ENCODE results near the gene AFF4. TPM values are rescaled to one million over a fixed set of nuclear protein-coding genes. Genes with fewer than 3 reads are reported as not detected.

AFF4 gene
- polyA plus RNA-seq, 1 of the 3 experiments (the other 2 are of a cell fraction): 8.1 TPM

DNA sequence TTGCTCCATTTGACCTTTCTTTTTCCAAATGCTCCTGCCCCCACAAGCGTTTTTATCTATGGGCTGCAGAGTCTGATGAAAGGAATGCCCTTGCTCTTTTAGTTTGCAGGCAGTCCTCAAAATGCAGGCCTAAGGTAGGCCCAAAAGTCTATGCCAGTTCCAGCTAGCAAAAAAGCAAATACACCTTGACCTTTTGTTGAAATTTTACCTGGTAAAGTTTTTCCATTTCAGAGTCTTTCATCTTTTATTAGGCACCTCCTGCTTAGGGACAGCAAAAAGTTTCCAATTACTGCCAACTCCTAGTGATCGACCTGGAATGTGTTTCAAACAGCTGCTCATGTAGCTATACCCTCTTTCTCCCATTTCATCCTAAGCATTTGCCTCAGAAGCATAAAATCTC lies 92.6 kb downstream of the AFF4 start:
- H3K4me3 ChIP-seq (ENCODE audit: low read depth in 2 of 2, low read length in 1 of 2): no peak overlapping the region
- 45% methylated on average over 2 of the region's 2 CpGs for WGBS (ENCODE audit: low lambda C conversion rate)
- peaks cover 37 to 66% of the 10 kb centered on the region in 2 experiments for H3K36me3 ChIP-seq (replicated peaks in 1 of 2; ENCODE audit: control insufficient read depth in 1 of 2, insufficient read depth in 2 of 2, low read length in 1 of 2)
- H3K4me2 ChIP-seq: no peak overlapping the region
- no peak overlapping the region; a peak in 1 of 4 replicates for H3K27ac ChIP-seq (ENCODE audit: low read depth in 2 of 2, low read length in 1 of 2)
- H3K27me3 ChIP-seq (ENCODE audit: insufficient read depth): no peaks in the 10 kb centered on the region
- H3K79me2 ChIP-seq (ENCODE audit: insufficient read depth): peaks cover 18% of the 10 kb centered on the region
- no peak overlapping the region for H3K9ac ChIP-seq
- ChIA-PET CTCF (interaction anchor here (1.3 to 11.1 kb wide), 3 partner anchors 12 to 41 kb away, joined by 7 to 75 read pairs (median 7); partner anchors contain the start of gene SHROOM1), POLR2A (no interaction called here)
- H2AFZ ChIP-seq (ENCODE audit: low read depth): no peak overlapping the region
- H3F3A ChIP-seq (replicated peaks; ENCODE audit: insufficient read depth): peaks cover 9% of the 10 kb centered on the region
- H3K9me3 ChIP-seq: no peaks in the 10 kb centered on the region
- no peaks in the 10 kb centered on the region for H4K20me1 ChIP-seq (ENCODE audit: insufficient read depth)
- DNase-seq: no peak
- H3K9me2 ChIP-seq: no peaks in the 10 kb centered on the region
- peaks cover 7 to 9% of the 10 kb centered on the region in 2 experiments; a peak in 3 of 4 replicates for H3K4me1 ChIP-seq (ENCODE audit: control insufficient read depth in 1 of 2, insufficient read depth in 2 of 2, low read depth in 1 of 2, low read length in 1 of 2)
- TF ChIP-seq, protein P1, sequence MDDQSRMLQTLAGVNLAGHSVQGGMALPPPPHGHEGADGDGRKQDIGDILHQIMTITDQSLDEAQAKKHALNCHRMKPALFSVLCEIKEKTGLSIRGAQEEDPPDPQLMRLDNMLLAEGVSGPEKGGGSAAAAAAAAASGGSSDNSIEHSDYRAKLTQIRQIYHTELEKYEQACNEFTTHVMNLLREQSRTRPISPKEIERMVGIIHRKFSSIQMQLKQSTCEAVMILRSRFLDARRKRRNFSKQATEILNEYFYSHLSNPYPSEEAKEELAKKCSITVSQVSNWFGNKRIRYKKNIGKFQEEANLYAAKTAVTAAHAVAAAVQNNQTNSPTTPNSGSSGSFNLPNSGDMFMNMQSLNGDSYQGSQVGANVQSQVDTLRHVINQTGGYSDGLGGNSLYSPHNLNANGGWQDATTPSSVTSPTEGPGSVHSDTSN (IDR thresholded peaks at IDR 0.05): no peak
- TF ChIP-seq GABPA (IDR thresholded peaks at IDR 0.05; ENCODE audit: low read depth): no peak
- TF ChIP-seq CHD2 (IDR thresholded peaks at IDR 0.05; ENCODE audit: low read length, partially characterized antibody): no peak
- TF ChIP-seq POLR2AphosphoS5 (IDR thresholded peaks at IDR 0.05; ENCODE audit: low read depth, low read length): no peak

DNA sequence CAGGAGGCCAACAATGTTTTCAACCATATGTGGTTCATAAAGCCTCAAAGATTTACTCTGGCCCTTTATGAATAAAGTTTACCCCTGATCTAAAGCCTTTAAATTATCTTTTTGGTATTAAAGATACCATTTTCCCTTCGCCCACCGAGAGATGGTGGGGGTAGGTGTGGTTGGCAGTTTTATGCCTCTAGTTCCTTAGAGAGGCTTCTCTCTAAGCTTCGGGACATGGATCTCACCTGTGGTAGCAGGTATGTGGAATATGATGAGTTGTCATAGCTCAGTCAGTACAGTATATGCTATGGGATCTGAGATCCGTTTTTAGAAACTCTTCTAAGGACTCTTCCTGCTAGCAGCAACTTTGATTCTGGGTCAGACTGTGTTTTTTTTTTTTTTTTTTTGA lies 94.7 kb downstream of the AFF4 start:
- Histone ChIP-seq H3K36me3 (replicated peaks in 1 of 2; ENCODE audit: control insufficient read depth in 1 of 2, insufficient read depth in 2 of 2, low read length in 1 of 2) (peaks cover 18 to 47% of the 10 kb centered on the region in 2 experiments), H3F3A (replicated peaks; ENCODE audit: insufficient read depth) (peaks cover 9% of the 10 kb centered on the region), H3K9ac (no peak overlapping the region), H3K4me2 (no peak overlapping the region), H3K27me3 (ENCODE audit: insufficient read depth) (no peaks in the 10 kb centered on the region), H3K79me2 (ENCODE audit: insufficient read depth) (peaks cover 18% of the 10 kb centered on the region), H3K4me3 (ENCODE audit: low read depth in 2 of 2, low read length in 1 of 2) (no peak overlapping the region), H3K9me2 (no peaks in the 10 kb centered on the region), H3K27ac (ENCODE audit: low read depth in 2 of 2, low read length in 1 of 2) (no peak overlapping the region), H3K4me1 (ENCODE audit: control insufficient read depth in 1 of 2, insufficient read depth in 2 of 2, low read depth in 1 of 2, low read length in 1 of 2) (peaks cover 7 to 14% of the 10 kb centered on the region in 2 experiments; a peak in 3 of 4 replicates), H2AFZ (ENCODE audit: low read depth) (no peak overlapping the region), H4K20me1 (ENCODE audit: insufficient read depth) (no peaks in the 10 kb centered on the region), H3K9me3 (no peaks in the 10 kb centered on the region)
- CTCF ChIA-PET: interaction anchor here (1.4 to 11.1 kb wide), 3 partner anchors 14 to 89 kb away, joined by 3 to 75 read pairs (median 23); partner anchors contain the start of gene SHROOM1
- no peak for TF ChIP-seq SMC3 (IDR thresholded peaks at IDR 0.05; ENCODE audit: low read depth, low read length)
- TF ChIP-seq, protein P2, sequence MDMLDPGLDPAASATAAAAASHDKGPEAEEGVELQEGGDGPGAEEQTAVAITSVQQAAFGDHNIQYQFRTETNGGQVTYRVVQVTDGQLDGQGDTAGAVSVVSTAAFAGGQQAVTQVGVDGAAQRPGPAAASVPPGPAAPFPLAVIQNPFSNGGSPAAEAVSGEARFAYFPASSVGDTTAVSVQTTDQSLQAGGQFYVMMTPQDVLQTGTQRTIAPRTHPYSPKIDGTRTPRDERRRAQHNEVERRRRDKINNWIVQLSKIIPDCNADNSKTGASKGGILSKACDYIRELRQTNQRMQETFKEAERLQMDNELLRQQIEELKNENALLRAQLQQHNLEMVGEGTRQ (IDR thresholded peaks at IDR 0.05; ENCODE audit: borderline replicate concordance, low read depth, low read length): no peak
- no peak for TF ChIP-seq EP300 (IDR thresholded peaks at IDR 0.05; ENCODE audit: borderline replicate concordance in 1 of 2, low read depth in 1 of 2, low read length in 1 of 2)
- TF ChIP-seq MEF2A (IDR thresholded peaks at IDR 0.05; ENCODE audit: borderline replicate concordance, low read depth): no peak
- TF ChIP-seq FOXJ3 (CRISPR knock-in tag; IDR thresholded peaks at IDR 0.05): no peak
- no peak for TF ChIP-seq GABPA (IDR thresholded peaks at IDR 0.05; ENCODE audit: low read depth)
- TF ChIP-seq, protein P3, sequence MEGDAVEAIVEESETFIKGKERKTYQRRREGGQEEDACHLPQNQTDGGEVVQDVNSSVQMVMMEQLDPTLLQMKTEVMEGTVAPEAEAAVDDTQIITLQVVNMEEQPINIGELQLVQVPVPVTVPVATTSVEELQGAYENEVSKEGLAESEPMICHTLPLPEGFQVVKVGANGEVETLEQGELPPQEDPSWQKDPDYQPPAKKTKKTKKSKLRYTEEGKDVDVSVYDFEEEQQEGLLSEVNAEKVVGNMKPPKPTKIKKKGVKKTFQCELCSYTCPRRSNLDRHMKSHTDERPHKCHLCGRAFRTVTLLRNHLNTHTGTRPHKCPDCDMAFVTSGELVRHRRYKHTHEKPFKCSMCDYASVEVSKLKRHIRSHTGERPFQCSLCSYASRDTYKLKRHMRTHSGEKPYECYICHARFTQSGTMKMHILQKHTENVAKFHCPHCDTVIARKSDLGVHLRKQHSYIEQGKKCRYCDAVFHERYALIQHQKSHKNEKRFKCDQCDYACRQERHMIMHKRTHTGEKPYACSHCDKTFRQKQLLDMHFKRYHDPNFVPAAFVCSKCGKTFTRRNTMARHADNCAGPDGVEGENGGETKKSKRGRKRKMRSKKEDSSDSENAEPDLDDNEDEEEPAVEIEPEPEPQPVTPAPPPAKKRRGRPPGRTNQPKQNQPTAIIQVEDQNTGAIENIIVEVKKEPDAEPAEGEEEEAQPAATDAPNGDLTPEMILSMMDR (IDR thresholded peaks at IDR 0.05): no peak
- TF ChIP-seq YY1 (IDR thresholded peaks at IDR 0.05; ENCODE audit: low read depth): no peak
- no peak for TF ChIP-seq NFIC (IDR thresholded peaks at IDR 0.05; ENCODE audit: borderline replicate concordance)
- TF ChIP-seq, protein P1 (IDR thresholded peaks at IDR 0.05): no peak
- TF ChIP-seq ELF1 (IDR thresholded peaks at IDR 0.05): no peak
- no peak for TF ChIP-seq FOXM1 (IDR thresholded peaks at IDR 0.05; ENCODE audit: low read depth)
- POLR2A ChIA-PET: no interaction called here
- no peak for DNase-seq
- WGBS (ENCODE audit: low lambda C conversion rate): 92% methylated on average over 4 of the region's 4 CpGs
